Heart left ventricle (tissue), 16 donors: ENCODE measurements around the gene RFT1. TPM values are rescaled to one million over a fixed set of nuclear protein-coding genes. Genes with fewer than 3 reads are reported as not detected.

ENCODE experiments used
- ATAC-seq, 4 donors: fragments of 200-7000 bp; cut with Tn5 transposase; one replicate each; pipeline ENCODE4 v1.9.1; 2020 to 2022; ENCODE audit warnings: moderate library complexity in 4 of 4, mild to moderate bottlenecking in 3 of 4, moderate number of reproducible peaks in 1 of 4
- DNase-seq, 5 donors: peaks; one replicate each; pipeline ENCODE4 v3.0.0-alpha.2; 2020
- H3K27ac ChIP-seq, 12 donors: fragments of 200-600 bp; sonication (generic) in 4 of 12; one replicate each; pipeline versions ENCODE4 v1.5.0 to v1.8.0; 2016 to 2022; ENCODE audit warnings: mild to moderate bottlenecking in 2 of 12
- H3K27me3 ChIP-seq, 9 donors: fragments of 200-600 bp; sonication (generic) in 2 of 9; one replicate each; pipeline versions ENCODE4 v1.5.1 to v1.8.0; 2016 to 2022; ENCODE audit warnings: mild to moderate bottlenecking in 3 of 9
- H3K36me3 ChIP-seq, 9 donors: fragments of 200-600 bp; sonication (generic) in 2 of 9; one replicate each; pipeline versions ENCODE4 v1.5.0 to v1.8.0; 2018 to 2022; ENCODE audit warnings: mild to moderate bottlenecking in 2 of 9
- H3K4me1 ChIP-seq, 12 donors: fragments of 200-600 bp; sonication (generic) in 4 of 12; one replicate each; pipeline versions ENCODE4 v1.5.0 to v1.8.0; 2016 to 2022; ENCODE audit warnings: mild to moderate bottlenecking in 3 of 12
- H3K4me3 ChIP-seq, 12 donors: fragments of 200-600 bp; sonication (generic) in 4 of 12; one replicate each; pipeline versions ENCODE4 v1.5.0 to v1.8.0; 2017 to 2022; ENCODE audit warnings: mild to moderate bottlenecking in 9 of 12, moderate library complexity in 4 of 12
- H3K9me3 ChIP-seq, 12 donors: fragments of 200-600 bp; sonication (generic) in 4 of 12; one replicate each; pipeline versions ENCODE4 v1.5.0 to v1.8.0; 2016 to 2022; ENCODE audit warnings: mild to moderate bottlenecking in 1 of 12
- CTCF ChIP-seq, 12 donors: fragments of 200-600 bp; sonication (generic) in 4 of 12; IDR thresholded peaks; one replicate each; pipeline versions ENCODE4 v1.5.0 to v1.8.0; 2018 to 2022; ENCODE audit warnings: antibody characterized with exemption in 12 of 12, mild to moderate bottlenecking in 5 of 12
- POLR2A ChIP-seq, 2 donors: fragments of 450-650 bp; IDR thresholded peaks; one replicate each; pipeline ENCODE4 v1.6.1; 2017; ENCODE audit warnings: antibody characterized with exemption in 2 of 2, mild to moderate bottlenecking in 2 of 2, moderate library complexity in 2 of 2
- WGBS, 4 donors: extraction: QIAGEN DNeasy Blood & Tissue Kit in 2 of 4; methylation state at CpG; one replicate each; pipeline versions ENCODE4 v1.1.5 to v1.1.7; 2013 to 2018; 5-methylcytosine and 5-hydroxymethylcytosine counted together
- intact Hi-C, 10 donors: fragments of 100-400 bp; cut with DNase I; formaldehyde crosslinking; loops; one replicate each; pipeline versions ENCODE4 v1.11.1 to v1.14.2; 2022
- polyA plus RNA-seq, 2 donors: library from polyadenylated mRNA; stranded (reverse); fragments of 200-250 nt; gene quantifications; one replicate each; pipeline ENCODE4 v1.2.3, GENCODE V29; 2013
- total RNA-seq, 9 donors: library from RNA; depleted of rRNA in 2 of 9; stranded (reverse); fragments of >200 nt in 2 of 9; fragmentation: NEBNext Ultra II Directional in 3 of 9; extraction: Animal tissue kit (Norgen Biotek cat#: 25700) in 3 of 9; gene quantifications; one replicate each; pipeline versions ENCODE4 v1.1.0 to v1.2.4, GENCODE V29; 2016 to 2023
- donor health status: ischemic (EF 13 %, LVEDD 7.1; RV severe dilation, severe dysfunction).
- donor health status: healthy with polysubstance abuse.
- donor health status: DM: no; HTN: yes; CAD: no.
- donor health status: DM: no; HTN: no; CAD: no.
- donor health status: ischemic (EF 25% LVEDD 6.9; RV normal size, moderate dysfunction).
- donor health status: ischemic (EF 25% LVEDD 5.7; RV mildly dilated, moderate dysfunction).
- donor health status: healthy.
- donor health status: DM: yes; HTN: yes; CAD: no.
- donor health status: ischemic (EF 35%, LVEDD 5.7; RV mildly dilated, moderate dysfunction).
- donor health status: nonischemic (EF 11% LVEDD 7.7; RV severe dilation, severe dysfunction).
- donor health status: DM: yes; HTN: yes; CAD: no.
- donor health status: PGD.
- donor health status: ischemic (EF 29% LVEDD 5.4; RV normal size, mild dysfunction).
- donor health status: nonischemic (EF 23%, LVEDD 6.1; RV moderate dilation, normal function).

RFT1 gene
- total and polyA plus RNA-seq, 11 donors = 5.0 to 16.2 (median 8.8) TPM

- Histone ChIP-seq H3K4me1 (peaks cover 0 to 34% (median 20%) of the 10 kb centered on the region in 12 donors), H3K27me3 (no peaks in the 10 kb centered on the region), H3K36me3 (peaks cover 0 to 28% (median 19%) of the 10 kb centered on the region in 9 donors), H3K9me3 (no peaks in the 10 kb centered on the region), H3K4me3 (peak overlapping the region in 11 of 12 donors; percentile 74 to 99 (median 84)), H3K27ac (peak overlapping the region in 7 of 12 donors; percentile 87 to 96 (median 92))
- no peak for TF ChIP-seq POLR2A (IDR thresholded peaks at IDR 0.05)
- no peak for TF ChIP-seq CTCF (IDR thresholded peaks at IDR 0.05)
- intact Hi-C loops = loop anchor here in 3 of 10 donors (5.0 to 10.0 kb wide), 2 partner anchors 33 to 215 kb away; partner anchors contain the start of genes PRKCD (in 2 of the 3) and DCP1A (in 1 of the 3)
- DNase-seq (no peak), ATAC-seq (no peak)
- 35 to 49% (median 39%) methylated on average over 3 of the region's 3 CpGs for WGBS, 4 donors
These were observed 891 bp downstream of the RFT1 start for GRCh38 chr3:53129344-53129743.

GRCh38 chr3:53126601-53127000, 3.6 kb downstream of the RFT1 start:
- no peaks in the 10 kb centered on the region for H3K27me3 ChIP-seq
- DNase-seq (no peak), ATAC-seq (no peak)
- TF ChIP-seq CTCF (IDR thresholded peaks at IDR 0.05) (no peak), POLR2A (IDR thresholded peaks at IDR 0.05) (no peak)
- no peak overlapping the region for H3K27ac ChIP-seq
- no peak overlapping the region for H3K4me3 ChIP-seq
- 84 to 92% (median 87%) methylated on average over 2 of the region's 2 CpGs for WGBS, 4 donors
- H3K9me3 ChIP-seq = no peaks in the 10 kb centered on the region
- H3K4me1 ChIP-seq = peaks cover 0 to 41% (median 21%) of the 10 kb centered on the region in 12 donors
- intact Hi-C loops = loop anchor here in 3 of 10 donors (5.0 to 10.0 kb wide), 2 partner anchors 36 to 218 kb away; partner anchors contain the start of genes PRKCD (in 2 of the 3) and DCP1A (in 1 of the 3)
- peaks cover 0 to 55% (median 46%) of the 10 kb centered on the region in 9 donors for H3K36me3 ChIP-seq

- ATAC-seq (no peak), DNase-seq (no peak)
- Histone ChIP-seq H3K4me1 (peaks cover 0 to 35% (median 12%) of the 10 kb centered on the region in 12 donors), H3K27ac (no peak overlapping the region), H3K36me3 (peaks cover 0 to 81% (median 73%) of the 10 kb centered on the region in 9 donors), H3K4me3 (no peak overlapping the region), H3K9me3 (no peaks in the 10 kb centered on the region), H3K27me3 (no peaks in the 10 kb centered on the region)
- TF ChIP-seq CTCF (IDR thresholded peaks at IDR 0.05) = no peak
- intact Hi-C loops = loop anchor here in 2 of 10 donors (5.0 to 10.0 kb wide), 2 partner anchors 38 to 221 kb away; partner anchors contain the start of genes DCP1A (in 1 of the 2) and PRKCD (in 1 of the 2)
- WGBS, 4 donors = 82 to 96% (median 87%) methylated on average over 5 to 6 of the region's 6 CpGs
These were observed 6.3 kb downstream of the RFT1 start for GRCh38 chr3:53123953-53124352.

- Histone ChIP-seq H3K36me3 (peaks cover 0 to 86% (median 77%) of the 10 kb centered on the region in 9 donors), H3K9me3 (no peaks in the 10 kb centered on the region), H3K4me3 (no peak overlapping the region), H3K27me3 (no peaks in the 10 kb centered on the region), H3K27ac (peak overlapping the region in 3 of 12 donors; percentile 29 to 55 (median 50)), H3K4me1 (peaks cover 0 to 31% (median 10%) of the 10 kb centered on the region in 12 donors)
- 86 to 91% (median 89%) methylated on average over 8 of the region's 8 CpGs for WGBS, 4 donors
- TF ChIP-seq CTCF (IDR thresholded peaks at IDR 0.05) = no peak
- TF ChIP-seq POLR2A (IDR thresholded peaks at IDR 0.05) = no peak
- intact Hi-C loops = loop anchor here in 2 of 10 donors (5.0 to 10.0 kb wide), 2 partner anchors 39 to 221 kb away; partner anchors contain the start of genes DCP1A (in 1 of the 2) and PRKCD (in 1 of the 2)
- ATAC-seq (no peak), DNase-seq (no peak)
These were observed 6.7 kb downstream of the RFT1 start for GRCh38 chr3:53123510-53123909.
